K562 (cell line): ENCODE data around the gene FAM199X. TPM values are rescaled to one million over a fixed set of nuclear protein-coding genes. Genes with fewer than 3 reads are reported as not detected.

Experiments used
- BACH1 ChIP-seq: fragments of 200-800 bp; sonication (Bioruptor generic); IDR thresholded peaks from 2 replicates; pipeline ENCODE4 v1.6.1; 2016; ENCODE audit warnings: missing genetic modification characterization, missing compliant biosample characterization
- CCNT2 ChIP-seq: IDR thresholded peaks from 2 replicates; pipeline ENCODE4 v1.6.1; 2011; ENCODE audit warnings: borderline replicate concordance, low read depth, mild to moderate bottlenecking, moderate library complexity, mixed read lengths, low read length; ENCODE audit not compliant: insufficient read length; ENCODE audit errors: extremely low read depth
- CREM ChIP-seq: IDR thresholded peaks from 2 replicates; pipeline ENCODE4 v1.6.1; 2014; ENCODE audit warnings: antibody characterized with exemption, low read depth
- FOS ChIP-seq: IDR thresholded peaks from 3 replicates; pipeline ENCODE4 v1.6.1; 2011; ENCODE audit not compliant: insufficient read length; ENCODE audit errors: extremely low read depth
- HMGN3 ChIP-seq: IDR thresholded peaks from 2 replicates; pipeline ENCODE4 v1.6.1; 2011; ENCODE audit warnings: borderline replicate concordance, low read depth, mild to moderate bottlenecking, mixed read lengths, low read length; ENCODE audit not compliant: insufficient read length; ENCODE audit errors: extremely low read depth
- KDM2B ChIP-seq: fragments of 250-450 bp; sonication (Bioruptor Pico); IDR thresholded peaks from 2 replicates; pipeline ENCODE4 v1.8.0; 2021; ENCODE audit warnings: mild to moderate bottlenecking, moderate library complexity
- NFIC ChIP-seq: fragments of 450-650 bp; IDR thresholded peaks from 2 replicates; pipeline ENCODE4 v1.6.1; 2017; ENCODE audit warnings: mild to moderate bottlenecking, inconsistent platforms
- NFYB ChIP-seq: IDR thresholded peaks from 2 replicates; pipeline ENCODE4 v1.6.1; 2011; ENCODE audit warnings: mild to moderate bottlenecking, moderate library complexity; ENCODE audit not compliant: insufficient read length; ENCODE audit errors: extremely low read depth
- NONO ChIP-seq, 2 experiments: fragments of 200-400 bp in 1 of 2; fragments of 450-650 bp in 1 of 2; formaldehyde crosslinking in 1 of 2; IDR thresholded peaks; 2 replicates each; pipeline ENCODE4 v1.6.1; 2017; ENCODE audit warnings: low read depth in 2 of 2, mild to moderate bottlenecking in 2 of 2, moderate library complexity in 2 of 2, low read length in 1 of 2
- PHB ChIP-seq: fragments of 250-450 bp; sonication (Bioruptor Pico); IDR thresholded peaks from 2 replicates; pipeline ENCODE4 v1.5.0; 2021
- PHF20 ChIP-seq: fragments of 450-650 bp; IDR thresholded peaks from 2 replicates; pipeline ENCODE4 v1.6.1; 2018; ENCODE audit not compliant: partially characterized antibody
- PRMT5 ChIP-seq: sonication (generic); formaldehyde crosslinking; IDR thresholded peaks from 2 replicates; pipeline ENCODE4 v1.5.0; 2020; ENCODE audit warnings: missing genetic modification reagents
- RB1 ChIP-seq: fragments of 450-650 bp; IDR thresholded peaks from 2 replicates; pipeline ENCODE4 v1.6.1; 2017; ENCODE audit warnings: low read depth, mild to moderate bottlenecking
- SIRT6 ChIP-seq: IDR thresholded peaks from one replicate; pipeline ENCODE4 v1.6.1; 2012; ENCODE audit warnings: low read depth, mild to moderate bottlenecking, control low read depth, inconsistent platforms, low read length, moderate library complexity
- SP1 ChIP-seq: sonication (generic); formaldehyde crosslinking; IDR thresholded peaks from 2 replicates; pipeline ENCODE4 v1.8.1; 2022; ENCODE audit warnings: mild to moderate bottlenecking, missing genetic modification reagents
- SUPT5H ChIP-seq: fragments of 450-650 bp; IDR thresholded peaks from 2 replicates; pipeline ENCODE4 v1.6.1; 2016
- WHSC1 ChIP-seq: IDR thresholded peaks from one replicate; pipeline ENCODE4 v1.6.1; 2012; ENCODE audit warnings: low read length, control low read depth, inconsistent platforms
- ZNF444 ChIP-seq: fragments of 250-450 bp; sonication (Bioruptor Pico); IDR thresholded peaks from 2 replicates; pipeline ENCODE4 v1.4.0; 2020; ENCODE audit warnings: mild to moderate bottlenecking, moderate library complexity
- ZNF507 ChIP-seq: conservative IDR thresholded peaks from 2 replicates; pipeline ENCODE4 v1.6.1; 2017; ENCODE audit warnings: missing genetic modification characterization, missing compliant biosample characterization
- ZNF551 ChIP-seq: fragments of 250-450 bp; sonication (Bioruptor Pico); IDR thresholded peaks from 2 replicates; pipeline ENCODE4 v1.5.0; 2021; ENCODE audit warnings: mild to moderate bottlenecking, moderate library complexity
- ZNF79 ChIP-seq: fragments of 250-450 bp; sonication (Bioruptor Pico); IDR thresholded peaks from 2 replicates; pipeline ENCODE4 v1.4.0; 2020; ENCODE audit warnings: low read depth, mild to moderate bottlenecking, moderate library complexity
- polyA plus RNA-seq, 8 experiments: library from polyadenylated mRNA; depleted of rRNA in 4 of 8; stranded (reverse) in 5 of 8; unstranded in 3 of 8; fragments of >200 nt; fragmentation: Nextera tagmentation in 2 of 8; fragmentation: Illumina TruSeq in 1 of 8; extraction: Ambion mirVana in 2 of 8; extraction: Trizol in 1 of 8; gene quantifications; 2 replicates each; pipeline versions ENCODE4 v1.2.1 to v1.2.3, GENCODE V29; 2011 to 2014; ENCODE audit warnings: inconsistent platforms in 1 of 8, missing spikeins in 1 of 8
- total RNA-seq, 7 experiments: library from RNA; depleted of rRNA in 6 of 7; stranded (reverse); fragments of >200 nt in 6 of 7; fragmentation: Illumina TruSeq in 2 of 7; extraction: Trizol in 2 of 7; gene quantifications; 2 replicates each; pipeline versions ENCODE4 v1.2.1 to v1.2.3, GENCODE V29; 2011 to 2021; ENCODE audit warnings: low replicate concordance in 1 of 7
- TF ChIP-seq, protein P1 (sequence below), 2 experiments: fragments of 450-650 bp in 1 of 2; IDR thresholded peaks; 2 replicates each; pipeline ENCODE4 v1.6.1; 2011 to 2017; ENCODE audit warnings: low read depth in 2 of 2, antibody characterized with exemption in 1 of 2, borderline replicate concordance in 1 of 2, low read length in 1 of 2, mild to moderate bottlenecking in 1 of 2, mixed read lengths in 1 of 2; ENCODE audit not compliant: control insufficient read depth in 1 of 2
- TF ChIP-seq, protein P2 (sequence below): fragments of 250-450 bp; sonication (Bioruptor Pico); IDR thresholded peaks from 2 replicates; pipeline ENCODE4 v1.4.0; 2020; ENCODE audit warnings: mild to moderate bottlenecking, moderate library complexity
- TF ChIP-seq, protein P3 (sequence below): fragments of 450-650 bp; formaldehyde crosslinking; IDR thresholded peaks from 2 replicates; pipeline ENCODE4 v1.4.0; 2022; ENCODE audit warnings: missing genetic modification characterization

The FAM199X gene
- total and polyA plus RNA-seq, 9 of the 15 experiments (the other 6 are each of a cell fraction or from before 2014, with no cell fraction given): 4.6 to 22.2 (median 13.7) TPM

DNA sequence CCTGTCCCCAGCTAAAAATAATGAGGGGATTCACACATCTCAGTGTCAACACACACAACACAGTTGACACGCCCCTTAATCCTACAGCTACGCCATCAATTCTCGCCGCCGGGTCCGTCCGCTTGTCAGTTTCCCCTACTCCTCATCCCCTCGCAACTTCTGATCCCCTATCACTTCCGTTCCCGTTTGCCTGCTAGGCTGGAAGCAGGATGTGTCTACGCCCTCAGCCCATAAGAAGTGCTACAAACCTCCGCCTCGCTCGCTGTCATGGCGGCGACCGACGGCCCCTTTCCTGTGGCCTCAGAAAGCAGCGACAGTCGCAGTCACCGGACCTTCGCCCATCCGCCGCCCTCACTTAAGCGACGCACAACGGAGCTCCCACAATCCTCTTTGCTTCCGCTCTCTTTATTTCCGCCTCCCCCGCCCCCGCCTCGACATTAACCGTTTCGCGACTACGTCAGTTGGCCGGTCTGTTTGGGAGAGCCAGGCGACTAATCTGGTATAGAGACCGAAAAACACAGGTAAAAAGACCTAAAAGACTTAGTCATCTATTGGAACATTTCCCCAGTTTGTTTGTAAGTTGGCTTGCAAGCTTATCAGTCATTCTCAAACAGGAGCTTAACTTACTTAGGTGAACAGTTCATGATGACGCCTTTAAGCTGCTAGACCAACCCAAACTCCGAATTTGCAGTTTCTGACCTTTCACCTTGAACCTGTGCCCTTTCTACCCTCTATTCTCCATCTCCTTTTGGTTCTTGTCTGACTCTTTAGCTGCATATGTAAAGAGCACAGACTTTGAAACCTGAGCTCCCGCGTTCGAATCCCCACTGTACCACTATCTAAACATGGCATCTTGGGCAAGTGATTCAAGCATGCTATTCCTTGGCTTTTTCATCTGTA lies 9.4 kb upstream of the FAM199X start, which contains the start of gene SLC25A53 (continued):
- TF ChIP-seq, protein P1, sequence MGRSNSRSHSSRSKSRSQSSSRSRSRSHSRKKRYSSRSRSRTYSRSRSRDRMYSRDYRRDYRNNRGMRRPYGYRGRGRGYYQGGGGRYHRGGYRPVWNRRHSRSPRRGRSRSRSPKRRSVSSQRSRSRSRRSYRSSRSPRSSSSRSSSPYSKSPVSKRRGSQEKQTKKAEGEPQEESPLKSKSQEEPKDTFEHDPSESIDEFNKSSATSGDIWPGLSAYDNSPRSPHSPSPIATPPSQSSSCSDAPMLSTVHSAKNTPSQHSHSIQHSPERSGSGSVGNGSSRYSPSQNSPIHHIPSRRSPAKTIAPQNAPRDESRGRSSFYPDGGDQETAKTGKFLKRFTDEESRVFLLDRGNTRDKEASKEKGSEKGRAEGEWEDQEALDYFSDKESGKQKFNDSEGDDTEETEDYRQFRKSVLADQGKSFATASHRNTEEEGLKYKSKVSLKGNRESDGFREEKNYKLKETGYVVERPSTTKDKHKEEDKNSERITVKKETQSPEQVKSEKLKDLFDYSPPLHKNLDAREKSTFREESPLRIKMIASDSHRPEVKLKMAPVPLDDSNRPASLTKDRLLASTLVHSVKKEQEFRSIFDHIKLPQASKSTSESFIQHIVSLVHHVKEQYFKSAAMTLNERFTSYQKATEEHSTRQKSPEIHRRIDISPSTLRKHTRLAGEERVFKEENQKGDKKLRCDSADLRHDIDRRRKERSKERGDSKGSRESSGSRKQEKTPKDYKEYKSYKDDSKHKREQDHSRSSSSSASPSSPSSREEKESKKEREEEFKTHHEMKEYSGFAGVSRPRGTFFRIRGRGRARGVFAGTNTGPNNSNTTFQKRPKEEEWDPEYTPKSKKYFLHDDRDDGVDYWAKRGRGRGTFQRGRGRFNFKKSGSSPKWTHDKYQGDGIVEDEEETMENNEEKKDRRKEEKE (IDR thresholded peaks at IDR 0.05; ENCODE audit: borderline replicate concordance in 1 of 2, control insufficient read depth in 1 of 2, low read depth in 2 of 2, low read length in 1 of 2): no peak
- TF ChIP-seq SUPT5H: peak; percentile 74
- TF ChIP-seq CCNT2: no peak
- TF ChIP-seq BACH1: no peak
- peak; percentile 54 for TF ChIP-seq NFIC
- TF ChIP-seq ZNF507: no peak
- TF ChIP-seq CREM: peak; percentile 97
- TF ChIP-seq FOS: no peak
- peak; percentile 100 for TF ChIP-seq PHF20
- no peak for TF ChIP-seq HMGN3
- no peak for TF ChIP-seq WHSC1
- TF ChIP-seq, protein P2, sequence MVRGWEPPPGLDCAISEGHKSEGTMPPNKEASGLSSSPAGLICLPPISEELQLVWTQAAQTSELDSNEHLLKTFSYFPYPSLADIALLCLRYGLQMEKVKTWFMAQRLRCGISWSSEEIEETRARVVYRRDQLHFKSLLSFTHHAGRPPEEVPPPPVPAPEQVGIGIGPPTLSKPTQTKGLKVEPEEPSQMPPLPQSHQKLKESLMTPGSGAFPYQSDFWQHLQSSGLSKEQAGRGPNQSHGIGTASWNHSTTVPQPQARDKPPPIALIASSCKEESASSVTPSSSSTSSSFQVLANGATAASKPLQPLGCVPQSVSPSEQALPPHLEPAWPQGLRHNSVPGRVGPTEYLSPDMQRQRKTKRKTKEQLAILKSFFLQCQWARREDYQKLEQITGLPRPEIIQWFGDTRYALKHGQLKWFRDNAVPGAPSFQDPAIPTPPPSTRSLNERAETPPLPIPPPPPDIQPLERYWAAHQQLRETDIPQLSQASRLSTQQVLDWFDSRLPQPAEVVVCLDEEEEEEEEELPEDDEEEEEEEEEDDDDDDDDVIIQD (CRISPR knock-in tag): no peak
- no peak for TF ChIP-seq PHB (CRISPR knock-in tag)
- no peak for TF ChIP-seq SIRT6
- peak; percentile 47; the same call in 1 of the 2 replicates for TF ChIP-seq SP1
- no peak for TF ChIP-seq KDM2B (CRISPR knock-in tag)
- TF ChIP-seq ZNF79: no peak
- TF ChIP-seq NFYB: no peak
- TF ChIP-seq, protein P3, sequence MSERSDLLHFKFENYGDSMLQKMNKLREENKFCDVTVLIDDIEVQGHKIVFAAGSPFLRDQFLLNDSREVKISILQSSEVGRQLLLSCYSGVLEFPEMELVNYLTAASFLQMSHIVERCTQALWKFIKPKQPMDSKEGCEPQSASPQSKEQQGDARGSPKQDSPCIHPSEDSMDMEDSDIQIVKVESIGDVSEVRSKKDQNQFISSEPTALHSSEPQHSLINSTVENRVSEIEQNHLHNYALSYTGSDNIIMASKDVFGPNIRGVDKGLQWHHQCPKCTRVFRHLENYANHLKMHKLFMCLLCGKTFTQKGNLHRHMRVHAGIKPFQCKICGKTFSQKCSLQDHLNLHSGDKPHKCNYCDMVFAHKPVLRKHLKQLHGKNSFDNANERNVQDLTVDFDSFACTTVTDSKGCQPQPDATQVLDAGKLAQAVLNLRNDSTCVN (CRISPR knock-in tag): no peak
- TF ChIP-seq PRMT5: no peak
- TF ChIP-seq ZNF444 (CRISPR knock-in tag): no peak
- peak; percentile 29; the same call in 1 of the 2 replicates for TF ChIP-seq RB1
- no peak for TF ChIP-seq ZNF551
- no peak for TF ChIP-seq NONO (IDR thresholded peaks at IDR 0.05; ENCODE audit: low read depth in 2 of 2, low read length in 1 of 2)
